ENCODE measurements around the gene PNCK. TPM values are rescaled to one million over a fixed set of nuclear protein-coding genes. Genes with fewer than 3 reads are reported as not detected.
A peak's percentile ranks its signal among the peaks of the same experiment; 100 is the strongest.

The PNCK gene
- total and polyA plus RNA-seq, 2 of the 13 experiments (the other 11 are each of a cell fraction or from before 2014, with no cell fraction given) = 33.1 TPM; not detected in 1

DNA sequence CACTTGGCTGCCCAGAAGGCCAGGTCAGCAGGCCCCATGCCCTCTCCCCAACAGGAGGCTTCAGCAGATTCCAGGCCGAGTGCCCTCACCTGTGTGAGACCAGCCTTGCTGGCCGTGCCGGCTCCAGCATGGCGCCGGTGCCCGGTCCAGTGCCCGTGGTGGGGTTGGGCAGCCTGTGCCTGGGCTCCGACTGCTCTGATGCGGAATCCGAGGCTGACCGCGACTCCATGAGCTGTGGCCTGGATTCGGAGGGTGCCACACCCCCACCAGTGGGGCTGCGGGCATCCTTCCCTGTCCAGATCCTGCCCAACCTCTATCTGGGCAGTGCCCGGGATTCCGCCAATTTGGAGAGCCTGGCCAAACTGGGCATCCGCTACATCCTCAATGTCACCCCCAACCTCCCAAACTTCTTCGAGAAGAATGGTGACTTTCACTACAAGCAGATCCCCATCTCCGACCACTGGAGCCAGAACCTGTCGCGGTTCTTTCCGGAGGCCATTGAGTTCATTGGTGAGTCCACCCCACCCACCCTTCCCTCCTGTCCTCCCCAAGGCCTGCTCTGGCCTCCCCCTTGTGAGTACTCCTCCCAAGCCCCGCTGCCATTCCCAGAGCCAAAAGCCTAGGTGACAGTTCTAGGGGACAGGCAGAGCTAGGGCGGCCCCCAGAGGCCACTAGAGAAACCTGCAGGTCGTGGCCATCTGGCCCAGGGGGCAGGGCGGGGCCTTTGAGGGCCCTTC, 24.3 kb downstream of the PNCK start (continued):
- no peak for TF ChIP-seq SMAD3 (CRISPR knock-in tag; IDR thresholded peaks at IDR 0.05)
- no peak for TF ChIP-seq ZNF709 (CRISPR knock-in tag; IDR thresholded peaks at IDR 0.05)
- peak; percentile 35; the same call in 1 of the 2 replicates for TF ChIP-seq SMC3 (IDR thresholded peaks at IDR 0.05; ENCODE audit: low read length)
- no peak for TF ChIP-seq TCF7 (IDR thresholded peaks at IDR 0.05; ENCODE audit: low read depth)
- TF ChIP-seq ZNF564 (CRISPR knock-in tag; IDR thresholded peaks at IDR 0.05) = no peak
- no peak for TF ChIP-seq ZSCAN30 (CRISPR knock-in tag; IDR thresholded peaks at IDR 0.05)
- no peak for TF ChIP-seq RBAK (CRISPR knock-in tag; IDR thresholded peaks at IDR 0.05)
- TF ChIP-seq RELA (CRISPR knock-in tag; IDR thresholded peaks at IDR 0.05) = no peak
- peak; percentile 80 for TF ChIP-seq RBFOX2 (IDR thresholded peaks at IDR 0.05; ENCODE audit: low read depth, low read length)
- TF ChIP-seq NCOA2 (CRISPR knock-in tag; IDR thresholded peaks at IDR 0.05) = no peak
- TF ChIP-seq MBD4 (IDR thresholded peaks at IDR 0.05; ENCODE audit: borderline replicate concordance, low read length) = no peak
- no peak for TF ChIP-seq ZNF383 (CRISPR knock-in tag; IDR thresholded peaks at IDR 0.05; ENCODE audit: borderline replicate concordance)
- no peak for TF ChIP-seq ATM (IDR thresholded peaks at IDR 0.05; ENCODE audit: borderline replicate concordance)
- TF ChIP-seq MED13 (CRISPR knock-in tag; IDR thresholded peaks at IDR 0.05) = no peak
- TF ChIP-seq, protein P1, sequence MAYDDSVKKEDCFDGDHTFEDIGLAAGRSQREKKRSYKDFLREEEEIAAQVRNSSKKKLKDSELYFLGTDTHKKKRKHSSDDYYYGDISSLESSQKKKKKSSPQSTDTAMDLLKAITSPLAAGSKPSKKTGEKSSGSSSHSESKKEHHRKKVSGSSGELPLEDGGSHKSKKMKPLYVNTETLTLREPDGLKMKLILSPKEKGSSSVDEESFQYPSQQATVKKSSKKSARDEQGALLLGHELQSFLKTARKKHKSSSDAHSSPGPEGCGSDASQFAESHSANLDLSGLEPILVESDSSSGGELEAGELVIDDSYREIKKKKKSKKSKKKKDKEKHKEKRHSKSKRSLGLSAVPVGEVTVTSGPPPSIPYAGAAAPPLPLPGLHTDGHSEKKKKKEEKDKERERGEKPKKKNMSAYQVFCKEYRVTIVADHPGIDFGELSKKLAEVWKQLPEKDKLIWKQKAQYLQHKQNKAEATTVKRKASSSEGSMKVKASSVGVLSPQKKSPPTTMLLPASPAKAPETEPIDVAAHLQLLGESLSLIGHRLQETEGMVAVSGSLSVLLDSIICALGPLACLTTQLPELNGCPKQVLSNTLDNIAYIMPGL (CRISPR knock-in tag; IDR thresholded peaks at IDR 0.05; ENCODE audit: borderline replicate concordance in 1 of 2, low read depth in 1 of 2) = peak in 1 of 2 experiments; percentile 33; a peak in 1 of 4 replicates
- no peak for TF ChIP-seq CHD4 (IDR thresholded peaks at IDR 0.05; ENCODE audit: borderline replicate concordance, low read length)
- TF ChIP-seq KDM4B (CRISPR knock-in tag; IDR thresholded peaks at IDR 0.05) = no peak
- TF ChIP-seq MED8 (CRISPR knock-in tag; IDR thresholded peaks at IDR 0.05; ENCODE audit: insufficient replicate concordance) = no peak
- TF ChIP-seq NFYB (CRISPR knock-in tag; IDR thresholded peaks at IDR 0.05) = no peak
- TF ChIP-seq, protein P2, sequence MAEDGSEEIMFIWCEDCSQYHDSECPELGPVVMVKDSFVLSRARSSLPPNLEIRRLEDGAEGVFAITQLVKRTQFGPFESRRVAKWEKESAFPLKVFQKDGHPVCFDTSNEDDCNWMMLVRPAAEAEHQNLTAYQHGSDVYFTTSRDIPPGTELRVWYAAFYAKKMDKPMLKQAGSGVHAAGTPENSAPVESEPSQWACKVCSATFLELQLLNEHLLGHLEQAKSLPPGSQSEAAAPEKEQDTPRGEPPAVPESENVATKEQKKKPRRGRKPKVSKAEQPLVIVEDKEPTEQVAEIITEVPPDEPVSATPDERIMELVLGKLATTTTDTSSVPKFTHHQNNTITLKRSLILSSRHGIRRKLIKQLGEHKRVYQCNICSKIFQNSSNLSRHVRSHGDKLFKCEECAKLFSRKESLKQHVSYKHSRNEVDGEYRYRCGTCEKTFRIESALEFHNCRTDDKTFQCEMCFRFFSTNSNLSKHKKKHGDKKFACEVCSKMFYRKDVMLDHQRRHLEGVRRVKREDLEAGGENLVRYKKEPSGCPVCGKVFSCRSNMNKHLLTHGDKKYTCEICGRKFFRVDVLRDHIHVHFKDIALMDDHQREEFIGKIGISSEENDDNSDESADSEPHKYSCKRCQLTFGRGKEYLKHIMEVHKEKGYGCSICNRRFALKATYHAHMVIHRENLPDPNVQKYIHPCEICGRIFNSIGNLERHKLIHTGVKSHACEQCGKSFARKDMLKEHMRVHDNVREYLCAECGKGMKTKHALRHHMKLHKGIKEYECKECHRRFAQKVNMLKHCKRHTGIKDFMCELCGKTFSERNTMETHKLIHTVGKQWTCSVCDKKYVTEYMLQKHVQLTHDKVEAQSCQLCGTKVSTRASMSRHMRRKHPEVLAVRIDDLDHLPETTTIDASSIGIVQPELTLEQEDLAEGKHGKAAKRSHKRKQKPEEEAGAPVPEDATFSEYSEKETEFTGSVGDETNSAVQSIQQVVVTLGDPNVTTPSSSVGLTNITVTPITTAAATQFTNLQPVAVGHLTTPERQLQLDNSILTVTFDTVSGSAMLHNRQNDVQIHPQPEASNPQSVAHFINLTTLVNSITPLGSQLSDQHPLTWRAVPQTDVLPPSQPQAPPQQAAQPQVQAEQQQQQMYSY (CRISPR knock-in tag; IDR thresholded peaks at IDR 0.05) = no peak
- TF ChIP-seq NFE2L1 (CRISPR knock-in tag; IDR thresholded peaks at IDR 0.05; ENCODE audit: borderline replicate concordance) = no peak
- TF ChIP-seq ZNF703 (CRISPR knock-in tag; IDR thresholded peaks at IDR 0.05; ENCODE audit: borderline replicate concordance) = no peak
- no peak for TF ChIP-seq FOSL2 (CRISPR knock-in tag; IDR thresholded peaks at IDR 0.05)
- peak; percentile 14; the same call in 1 of the 3 replicates for TF ChIP-seq MXI1 (IDR thresholded peaks at IDR 0.05; ENCODE audit: borderline replicate concordance, low read depth, low read length)
- TF ChIP-seq, protein P3, sequence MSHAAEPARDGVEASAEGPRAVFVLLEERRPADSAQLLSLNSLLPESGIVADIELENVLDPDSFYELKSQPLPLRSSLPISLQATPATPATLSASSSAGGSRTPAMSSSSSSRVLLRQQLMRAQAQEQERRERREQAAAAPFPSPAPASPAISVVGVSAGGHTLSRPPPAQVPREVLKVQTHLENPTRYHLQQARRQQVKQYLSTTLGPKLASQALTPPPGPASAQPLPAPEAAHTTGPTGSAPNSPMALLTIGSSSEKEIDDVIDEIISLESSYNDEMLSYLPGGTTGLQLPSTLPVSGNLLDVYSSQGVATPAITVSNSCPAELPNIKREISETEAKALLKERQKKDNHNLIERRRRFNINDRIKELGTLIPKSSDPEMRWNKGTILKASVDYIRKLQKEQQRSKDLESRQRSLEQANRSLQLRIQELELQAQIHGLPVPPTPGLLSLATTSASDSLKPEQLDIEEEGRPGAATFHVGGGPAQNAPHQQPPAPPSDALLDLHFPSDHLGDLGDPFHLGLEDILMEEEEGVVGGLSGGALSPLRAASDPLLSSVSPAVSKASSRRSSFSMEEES (CRISPR knock-in tag; IDR thresholded peaks at IDR 0.05) = no peak

All from HepG2 (cell line).